PC-3 (cell line): ENCODE data around the gene KDM6A. TPM values are rescaled to one million over a fixed set of nuclear protein-coding genes. Genes with fewer than 3 reads are reported as not detected.

ENCODE experiments used
- ATAC-seq: fragments of 200-7000 bp; cut with Tn5 transposase; 2 replicates; pipeline ENCODE4 v1.9.1; 2020; ENCODE audit warnings: mild to moderate bottlenecking, moderate library complexity
- BruUV-seq: library from RNA; stranded (reverse); fragments of 400-500 nt; replicated peaks from 2 replicates; lab custom pipeline; 2021; lab: Mats Ljungman, UMichigan
- CTCF ChIA-PET: fragments of 300-600 bp; sonication (Branson Sonifier 250); formaldehyde crosslinking; loops from one replicate; lab custom pipeline; 2022; ENCODE audit warnings: antibody characterized with exemption; lab: Charles Lee
- POLR2A ChIA-PET: fragments of 300-600 bp; sonication (Branson Sonifier 250); formaldehyde crosslinking; loops from one replicate; lab custom pipeline; 2022; ENCODE audit warnings: antibody characterized with exemption; ENCODE audit not compliant: unreplicated experiment; lab: Charles Lee
- DNase-seq: peaks from one replicate; pipeline ENCODE4 v3.0.0-alpha.2; 2015
- H2AFZ ChIP-seq: fragments of 300-600 bp; sonication (generic); 2 replicates; pipeline ENCODE4 v1.6.0; 2016; ENCODE audit warnings: antibody characterized with exemption, low read length
- H3F3A ChIP-seq: fragments of 300-600 bp; sonication (generic); one replicate; pipeline ENCODE4 v1.6.0; 2017; ENCODE audit warnings: antibody characterized with exemption, low read length, control low read depth, mild to moderate bottlenecking; ENCODE audit not compliant: unreplicated experiment
- H3K27ac ChIP-seq: fragments of 300-600 bp; sonication (generic); 2 replicates; pipeline ENCODE4 v1.5.1; 2016; ENCODE audit warnings: mild to moderate bottlenecking, low read length
- H3K27me3 ChIP-seq: fragments of 300-600 bp; sonication (generic); 2 replicates; pipeline ENCODE4 v1.6.1; 2016; ENCODE audit warnings: low read length, mixed read lengths
- H3K36me3 ChIP-seq: fragments of 300-600 bp; sonication (generic); 2 replicates; pipeline ENCODE4 v1.6.1; 2016; ENCODE audit warnings: low read depth, mixed run types, low read length, mixed read lengths
- H3K4me1 ChIP-seq: fragments of 300-600 bp; sonication (generic); 2 replicates; pipeline ENCODE4 v1.5.1; 2016; ENCODE audit warnings: low read length; ENCODE audit not compliant: insufficient read depth
- H3K4me2 ChIP-seq: fragments of 300-600 bp; sonication (generic); 2 replicates; pipeline ENCODE4 v1.6.0; 2016; ENCODE audit warnings: low read length
- H3K4me3 ChIP-seq: fragments of 300-600 bp; sonication (generic); 2 replicates; pipeline ENCODE4 v1.5.1; 2016; ENCODE audit warnings: mild to moderate bottlenecking, low read length, mixed read lengths
- H3K79me2 ChIP-seq: fragments of 300-600 bp; sonication (generic); 2 replicates; pipeline ENCODE4 v1.6.1; 2017; ENCODE audit warnings: low read length, mixed read lengths
- H3K9ac ChIP-seq: fragments of 300-600 bp; sonication (generic); 2 replicates; pipeline ENCODE4 v1.6.0; 2016; ENCODE audit warnings: mild to moderate bottlenecking, low read length
- H3K9me2 ChIP-seq: fragments of 300-600 bp; sonication (generic); replicated peaks from 2 replicates; pipeline ENCODE4 v1.6.1; 2016; ENCODE audit warnings: mixed run types, low read length, mixed read lengths
- H3K9me3 ChIP-seq: fragments of 300-600 bp; sonication (generic); 2 replicates; pipeline ENCODE4 v1.6.1; 2016; ENCODE audit warnings: low read length, mixed read lengths
- H4K20me1 ChIP-seq: fragments of 300-600 bp; sonication (generic); 2 replicates; pipeline ENCODE4 v1.6.1; 2016; ENCODE audit warnings: low read length, mixed read lengths
- CTCF ChIP-seq: fragments of 300-600 bp; sonication (generic); conservative IDR thresholded peaks from 2 replicates; pipeline ENCODE4 v1.5.1; 2017; ENCODE audit warnings: antibody characterized with exemption, low read depth, mild to moderate bottlenecking, low read length
- EZH2 ChIP-seq: fragments of 300-600 bp; sonication (generic); IDR thresholded peaks from one replicate; pipeline ENCODE4 v1.6.1; 2017; ENCODE audit warnings: antibody characterized with exemption, mild to moderate bottlenecking, low read length; ENCODE audit not compliant: unreplicated experiment
- EZH2phosphoT487 ChIP-seq: fragments of 300-600 bp; sonication (generic); IDR thresholded peaks from 2 replicates; pipeline ENCODE4 v1.6.1; 2018; ENCODE audit warnings: mild to moderate bottlenecking, antibody characterized with exemption, low read length, borderline replicate concordance
- intact Hi-C: fragments of 100-400 bp; cut with micrococcal nuclease; formaldehyde crosslinking; loops from 2 replicates; pipeline ENCODE4 v1.9.0; 2023
- total RNA-seq: library from RNA; depleted of rRNA; stranded (reverse); fragments of >200 nt; gene quantifications from 2 replicates; pipeline ENCODE4 v1.2.3, GENCODE V29; 2014

KDM6A gene
- total RNA-seq, 1 experiment from 2014 or later = 31.3 TPM

- peak; percentile 27 for DNase-seq
- Histone ChIP-seq H3K4me2 (peak overlapping the region; percentile 31; the same call in 1 of the 2 replicates), H3K9me3 (no peaks in the 10 kb centered on the region), H3K27me3 (no peaks in the 10 kb centered on the region), H4K20me1 (peaks cover 14% of the 10 kb centered on the region), H3K4me3 (no peak overlapping the region), H2AFZ (no peak overlapping the region), H3K27ac (peak overlapping the region; percentile 6; the same call in 1 of the 2 replicates), H3K4me1 (peaks cover 24% of the 10 kb centered on the region), H3K36me3 (no peaks in the 10 kb centered on the region), H3K9ac (no peak overlapping the region), H3F3A (no peaks in the 10 kb centered on the region), H3K9me2 (no peaks in the 10 kb centered on the region), H3K79me2 (peaks cover 99% of the 10 kb centered on the region)
- intact Hi-C loops = no loop called here
- TF ChIP-seq EZH2phosphoT487 = no peak
- TF ChIP-seq CTCF = no peak
- no peak for TF ChIP-seq EZH2
- peak; percentile 42; the same call in 1 of the 2 replicates for ATAC-seq
- POLR2A ChIA-PET = no interaction called here
- CTCF ChIA-PET = no interaction called here
- no TSS peak for BruUV-seq
These were observed 80.9 kb downstream of the KDM6A start for GRCh38 chrX:44953734-44954502.

GRCh38 chrX:44954562-44954961 lies 81.6 kb downstream of the KDM6A start:
- Histone ChIP-seq H3K9ac (no peak overlapping the region), H3K36me3 (no peaks in the 10 kb centered on the region), H3K4me3 (no peak overlapping the region), H3F3A (no peaks in the 10 kb centered on the region), H3K27ac (peak overlapping the region; percentile 6; the same call in 1 of the 2 replicates), H3K9me2 (no peaks in the 10 kb centered on the region), H3K27me3 (no peaks in the 10 kb centered on the region), H3K4me2 (peak overlapping the region; percentile 31; the same call in 1 of the 2 replicates), H3K4me1 (peaks cover 24% of the 10 kb centered on the region), H3K79me2 (peaks cover 99% of the 10 kb centered on the region), H2AFZ (no peak overlapping the region), H3K9me3 (no peaks in the 10 kb centered on the region), H4K20me1 (peaks cover 14% of the 10 kb centered on the region)
- ATAC-seq = peak; percentile 35; the same call in 1 of the 2 replicates
- peak; percentile 14 for DNase-seq
- BruUV-seq = no TSS peak
- POLR2A ChIA-PET = interaction anchor here (0.5 kb wide), 1 partner anchor 89 kb away, joined by 4 read pairs; no protein-coding TSS in a partner anchor
- CTCF ChIA-PET = no interaction called here
- TF ChIP-seq EZH2phosphoT487 = no peak
- TF ChIP-seq CTCF = no peak
- no peak for TF ChIP-seq EZH2
- intact Hi-C loops = no loop called here

- no peak for ATAC-seq
- H3K27ac ChIP-seq = no peak overlapping the region
- no peaks in the 10 kb centered on the region for H3K9me2 ChIP-seq
- TF ChIP-seq EZH2 (no peak), CTCF (no peak), EZH2phosphoT487 (no peak)
- no peak overlapping the region for H3K9ac ChIP-seq
- POLR2A ChIA-PET = no interaction called here
- H2AFZ ChIP-seq = no peak overlapping the region
- peaks cover 18% of the 10 kb centered on the region for H4K20me1 ChIP-seq
- DNase-seq = no peak
- H3K36me3 ChIP-seq = no peaks in the 10 kb centered on the region
- H3K79me2 ChIP-seq = peaks cover 99% of the 10 kb centered on the region
- H3K4me2 ChIP-seq = no peak overlapping the region
- H3K4me3 ChIP-seq = no peak overlapping the region
- BruUV-seq = no TSS peak
- peaks cover 19% of the 10 kb centered on the region for H3K4me1 ChIP-seq
- CTCF ChIA-PET = no interaction called here
- H3K27me3 ChIP-seq = no peaks in the 10 kb centered on the region
- H3K9me3 ChIP-seq = no peaks in the 10 kb centered on the region
- no peaks in the 10 kb centered on the region for H3F3A ChIP-seq
- intact Hi-C loops = no loop called here
These were observed 84.9 kb downstream of the KDM6A start for GRCh38 chrX:44957848-44958247.
